Adipocyte (in vitro differentiated cells): Measurements from ENCODE around the gene STK32A.

ENCODE experiments used
- DNase-seq: peaks from one replicate; pipeline ENCODE4 v3.0.0-alpha.2; 2015; ENCODE audit warnings: low read depth
- H3K27me3 ChIP-seq: replicated peaks from 2 replicates; pipeline ENCODE4 v1.7.0; 2013; ENCODE audit warnings: mild to moderate bottlenecking, low read length, moderate library complexity; ENCODE audit not compliant: control insufficient read depth, insufficient read depth
- H3K36me3 ChIP-seq: 2 replicates; pipeline ENCODE4 v1.7.0; 2013; ENCODE audit warnings: low read length, mild to moderate bottlenecking, moderate library complexity; ENCODE audit not compliant: control insufficient read depth, insufficient read depth, severe bottlenecking
- H3K4me1 ChIP-seq: 2 replicates; pipeline ENCODE4 v1.7.0; 2013; ENCODE audit warnings: mild to moderate bottlenecking, low read length, moderate library complexity; ENCODE audit not compliant: control insufficient read depth, insufficient read depth
- H3K4me3 ChIP-seq: 2 replicates; pipeline ENCODE4 v1.7.0; 2013; ENCODE audit warnings: mild to moderate bottlenecking, low read length, moderate library complexity
- H3K9ac ChIP-seq: 2 replicates; pipeline ENCODE4 v1.7.0; 2013; ENCODE audit warnings: mild to moderate bottlenecking, low read length, moderate library complexity
- H3K9me3 ChIP-seq: 2 replicates; pipeline ENCODE4 v1.7.0; 2013; ENCODE audit warnings: mild to moderate bottlenecking, low read length, moderate library complexity; ENCODE audit not compliant: control insufficient read depth

STK32A gene

GRCh38 chr5:147430628-147431027 is 195.8 kb downstream of the STK32A start:
- Histone ChIP-seq H3K9me3 (no peaks in the 10 kb centered on the region), H3K4me3 (no peak overlapping the region), H3K4me1 (peaks cover 24% of the 10 kb centered on the region), H3K36me3 (no peaks in the 10 kb centered on the region), H3K9ac (no peak overlapping the region), H3K27me3 (no peaks in the 10 kb centered on the region)
- DNase-seq: no peak

- H3K4me1 ChIP-seq: peaks cover 19% of the 10 kb centered on the region
- H3K4me3 ChIP-seq: no peak overlapping the region
- no peaks in the 10 kb centered on the region for H3K36me3 ChIP-seq
- no peak overlapping the region for H3K9ac ChIP-seq
- no peak for DNase-seq
- H3K9me3 ChIP-seq: no peaks in the 10 kb centered on the region
- H3K27me3 ChIP-seq: no peaks in the 10 kb centered on the region
Observed at GRCh38 chr5:147431586-147431985, 196.8 kb downstream of the STK32A start.

DNA sequence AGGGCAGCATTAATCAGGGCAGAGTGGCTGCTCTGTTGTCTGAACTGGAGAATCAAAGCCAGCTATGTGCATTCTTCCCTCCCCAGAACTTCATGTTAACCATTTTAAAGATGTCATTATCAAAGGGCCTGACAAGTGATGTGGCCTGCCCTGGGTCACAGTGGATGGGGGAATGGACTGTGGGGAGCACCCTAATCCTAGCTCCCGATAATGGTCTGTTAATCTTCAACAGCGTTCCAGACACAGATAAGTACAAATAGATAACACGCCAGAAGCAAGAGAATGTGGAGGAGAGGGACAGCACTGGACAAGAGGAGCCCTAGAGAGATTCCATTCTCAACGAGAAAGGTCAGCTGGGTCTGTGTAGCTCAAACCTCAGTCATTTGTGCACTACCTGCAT is 197.5 kb downstream of the STK32A start:
- no peak for DNase-seq
- no peaks in the 10 kb centered on the region for H3K27me3 ChIP-seq
- H3K9ac ChIP-seq: no peak overlapping the region
- no peaks in the 10 kb centered on the region for H3K9me3 ChIP-seq
- peaks cover 12% of the 10 kb centered on the region for H3K4me1 ChIP-seq
- H3K36me3 ChIP-seq: no peaks in the 10 kb centered on the region
- no peak overlapping the region for H3K4me3 ChIP-seq

- Histone ChIP-seq H3K36me3 (no peaks in the 10 kb centered on the region), H3K9ac (no peak overlapping the region), H3K4me1 (no peaks in the 10 kb centered on the region), H3K27me3 (no peaks in the 10 kb centered on the region), H3K4me3 (no peak overlapping the region), H3K9me3 (no peaks in the 10 kb centered on the region)
- DNase-seq: no peak
Observed at GRCh38 chr5:147434049-147434448, 199.2 kb downstream of the STK32A start.

DNA sequence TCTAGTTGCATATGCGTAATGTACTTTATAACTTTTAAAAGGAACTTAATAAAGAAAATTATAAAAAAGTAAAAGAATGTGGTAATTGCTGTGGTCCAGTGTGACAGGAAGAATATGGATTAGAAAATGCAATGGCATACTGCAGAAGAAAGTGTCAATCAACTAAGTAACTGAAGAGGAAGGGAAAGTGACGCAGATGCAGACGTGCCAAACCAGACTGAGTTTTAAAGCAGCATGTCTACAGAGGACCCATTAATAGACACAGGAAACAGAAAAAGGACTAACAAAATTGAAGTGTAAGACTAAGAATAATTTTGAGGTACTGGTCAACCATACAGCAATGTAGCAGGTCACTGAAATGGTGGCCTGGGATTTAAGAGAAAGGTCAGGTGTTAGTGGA is 201.8 kb downstream of the STK32A start:
- no peaks in the 10 kb centered on the region for H3K27me3 ChIP-seq
- no peaks in the 10 kb centered on the region for H3K36me3 ChIP-seq
- H3K9me3 ChIP-seq: no peaks in the 10 kb centered on the region
- H3K4me3 ChIP-seq: no peak overlapping the region
- no peak for DNase-seq
- peaks cover 3% of the 10 kb centered on the region for H3K4me1 ChIP-seq
- no peak overlapping the region for H3K9ac ChIP-seq

GRCh38 chr5:147437161-147437596 is 202.4 kb downstream of the STK32A start:
- H3K9ac ChIP-seq: no peak overlapping the region
- no peak overlapping the region for H3K4me3 ChIP-seq
- no peaks in the 10 kb centered on the region for H3K27me3 ChIP-seq
- H3K4me1 ChIP-seq: peaks cover 6% of the 10 kb centered on the region
- no peaks in the 10 kb centered on the region for H3K36me3 ChIP-seq
- no peak for DNase-seq
- no peaks in the 10 kb centered on the region for H3K9me3 ChIP-seq
